ENCODE data around the gene BEX1.

Gene BEX1

DNA sequence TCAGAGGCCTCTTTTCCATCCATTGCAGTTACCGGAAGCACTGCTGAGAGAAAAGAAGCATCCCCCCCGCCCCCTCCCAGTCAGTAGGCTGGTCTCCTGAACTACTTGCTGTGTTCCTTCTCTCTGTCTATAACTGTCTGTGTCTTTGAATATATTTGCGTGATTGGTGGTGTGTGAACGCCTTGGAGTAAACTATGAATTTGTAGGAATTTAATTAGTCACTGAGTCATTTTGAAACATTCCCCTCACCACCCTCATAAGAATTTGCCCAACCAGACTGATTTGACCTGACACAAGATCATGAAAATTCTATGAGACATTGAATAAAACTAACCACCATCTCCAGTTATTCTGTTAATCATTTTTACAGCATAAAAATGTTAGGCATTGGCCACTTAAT is 35.7 kb upstream of the BEX1 start:
- no peak overlapping the region for H3K27ac ChIP-seq (replicated peaks; ENCODE audit: low read length)
- DNase-seq (ENCODE audit: low spot score), result no peak
- no peak overlapping the region for H2AK5ac ChIP-seq (ENCODE audit: low read depth, low read length)
- no peak overlapping the region for H3K9ac ChIP-seq (ENCODE audit: low read depth, low read length, poor library complexity)
- no peaks in the 10 kb centered on the region for H3K36me3 ChIP-seq (replicated peaks in 1 of 2; ENCODE audit: control insufficient read depth in 2 of 2, insufficient read depth in 2 of 2, low read length in 2 of 2)
- WGBS, 2 donors (ENCODE audit: extremely low coverage in 2 of 2, insufficient read length in 2 of 2, insufficient replicate concordance in 1 of 2), result no CpG with 5 or more reads among the region's 4 CpGs
- H4K8ac ChIP-seq (ENCODE audit: low read depth, low read length), result no peak overlapping the region
- H2BK12ac ChIP-seq (ENCODE audit: low read length), result no peak overlapping the region
- H2BK5ac ChIP-seq (ENCODE audit: low read length), result no peak overlapping the region
- H2BK120ac ChIP-seq (ENCODE audit: low read depth, low read length), result no peak overlapping the region
- H3K14ac ChIP-seq (ENCODE audit: low read length), result no peak overlapping the region
- H3K9me3 ChIP-seq (replicated peaks in 1 of 2; ENCODE audit: control insufficient read depth in 2 of 2, insufficient read depth in 1 of 2, low read depth in 1 of 2, low read length in 2 of 2), result no peaks in the 10 kb centered on the region
- no peaks in the 10 kb centered on the region for H3K79me1 ChIP-seq (ENCODE audit: low read depth, low read length)
- no peak overlapping the region for H2AFZ ChIP-seq (ENCODE audit: low read length)
- no peaks in the 10 kb centered on the region for H3K4me1 ChIP-seq (ENCODE audit: control insufficient read depth in 2 of 2, insufficient read depth in 1 of 2, low read depth in 1 of 2, low read length in 2 of 2)
- H3K27me3 ChIP-seq (ENCODE audit: control insufficient read depth in 3 of 3, insufficient read depth in 3 of 3, low read depth in 1 of 3, low read length in 3 of 3), result no peaks in the 10 kb centered on the region
- H3K18ac ChIP-seq (ENCODE audit: low read length), result no peak overlapping the region
- no peak overlapping the region for H3K4me3 ChIP-seq (ENCODE audit: low read length in 2 of 2)
- H3K4ac ChIP-seq (ENCODE audit: low read length), result no peak overlapping the region
- no peak overlapping the region for H2BK15ac ChIP-seq (ENCODE audit: low read length)
- H3K23ac ChIP-seq (ENCODE audit: low read depth, low read length, poor library complexity), result no peak overlapping the region
- H3K4me2 ChIP-seq (ENCODE audit: insufficient read depth, low read length, poor library complexity, severe bottlenecking), result no peak overlapping the region
- no peak overlapping the region for H4K91ac ChIP-seq (ENCODE audit: low read depth, low read length, poor library complexity)

DNA sequence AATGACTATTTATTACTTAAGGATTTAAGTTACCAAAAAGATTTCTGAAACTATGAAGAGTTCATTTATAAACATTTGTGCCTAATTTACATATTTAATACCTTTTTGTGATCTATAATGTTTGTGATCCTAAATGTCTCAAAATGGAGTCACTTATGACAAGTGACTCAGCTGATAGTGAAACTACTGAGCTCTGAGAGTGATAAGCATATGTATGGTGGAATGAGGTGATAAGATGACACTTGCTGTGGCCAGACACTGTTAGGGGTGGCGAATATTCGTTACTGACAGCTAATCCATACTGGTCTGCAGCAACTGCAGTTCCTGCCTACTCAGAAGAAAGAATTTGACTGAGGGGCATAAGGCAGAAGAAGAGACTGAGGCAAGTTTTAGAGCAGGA is 34.5 kb upstream of the BEX1 start:
- Histone ChIP-seq H3K27me3 (ENCODE audit: control insufficient read depth in 3 of 3, insufficient read depth in 3 of 3, low read depth in 1 of 3, low read length in 3 of 3) (no peaks in the 10 kb centered on the region), H3K4me3 (ENCODE audit: low read length in 2 of 2) (no peak overlapping the region), H3K4ac (ENCODE audit: low read length) (no peak overlapping the region), H2AK5ac (ENCODE audit: low read depth, low read length) (no peak overlapping the region), H3K23ac (ENCODE audit: low read depth, low read length, poor library complexity) (no peak overlapping the region), H4K91ac (ENCODE audit: low read depth, low read length, poor library complexity) (no peak overlapping the region), H3K27ac (replicated peaks; ENCODE audit: low read length) (no peak overlapping the region), H3K4me2 (ENCODE audit: insufficient read depth, low read length, poor library complexity, severe bottlenecking) (no peak overlapping the region), H2BK12ac (ENCODE audit: low read length) (no peak overlapping the region), H2BK5ac (ENCODE audit: low read length) (no peak overlapping the region), H3K9me3 (replicated peaks in 1 of 2; ENCODE audit: control insufficient read depth in 2 of 2, insufficient read depth in 1 of 2, low read depth in 1 of 2, low read length in 2 of 2) (no peaks in the 10 kb centered on the region), H4K8ac (ENCODE audit: low read depth, low read length) (no peak overlapping the region), H3K4me1 (ENCODE audit: control insufficient read depth in 2 of 2, insufficient read depth in 1 of 2, low read depth in 1 of 2, low read length in 2 of 2) (no peaks in the 10 kb centered on the region), H3K79me1 (ENCODE audit: low read depth, low read length) (no peaks in the 10 kb centered on the region), H3K9ac (ENCODE audit: low read depth, low read length, poor library complexity) (no peak overlapping the region), H2AFZ (ENCODE audit: low read length) (no peak overlapping the region), H3K14ac (ENCODE audit: low read length) (no peak overlapping the region), H3K36me3 (replicated peaks in 1 of 2; ENCODE audit: control insufficient read depth in 2 of 2, insufficient read depth in 2 of 2, low read length in 2 of 2) (no peaks in the 10 kb centered on the region), H3K18ac (ENCODE audit: low read length) (no peak overlapping the region), H2BK120ac (ENCODE audit: low read depth, low read length) (no peak overlapping the region), H2BK15ac (ENCODE audit: low read length) (no peak overlapping the region)
- no CpG with 5 or more reads among the region's 2 CpGs for WGBS, 2 donors (ENCODE audit: extremely low coverage in 2 of 2, insufficient read length in 2 of 2, insufficient replicate concordance in 1 of 2)
- DNase-seq (ENCODE audit: low spot score), result no peak

DNA sequence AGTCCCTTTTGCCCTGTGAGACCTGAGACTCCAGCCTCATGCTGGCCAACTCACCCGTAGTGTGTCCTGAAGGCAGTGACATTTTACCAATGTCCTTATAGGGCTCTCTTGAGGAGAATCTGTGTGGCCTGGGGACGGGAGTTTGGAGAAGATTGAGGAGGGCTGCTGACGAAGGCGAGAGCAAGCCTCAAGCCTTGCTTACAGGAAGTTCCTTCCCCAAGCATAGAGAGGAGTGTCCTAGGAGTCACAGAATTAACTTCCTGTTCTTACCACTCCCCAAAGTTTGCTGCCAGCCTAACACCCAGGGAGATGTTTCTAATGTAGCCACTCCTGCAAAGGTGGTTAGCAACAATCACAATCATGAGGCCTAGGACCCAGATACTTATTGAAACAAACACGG is 29.0 kb upstream of the BEX1 start, which contains the start of gene NXF3:
Gene NXF3, minus strand, starts transcription at position 202 of the 400 bp plus-strand sequence. Its CDS starts 120 bp downstream, at position 82.
- Histone ChIP-seq H3K79me1 (ENCODE audit: low read depth, low read length) (no peaks in the 10 kb centered on the region), H2BK120ac (ENCODE audit: low read depth, low read length) (no peak within 1 kb of the TSS), H2AK5ac (ENCODE audit: low read depth, low read length) (no peak within 1 kb of the TSS), H2AFZ (ENCODE audit: low read length) (no peak within 1 kb of the TSS), H3K14ac (ENCODE audit: low read length) (no peak within 1 kb of the TSS), H3K27me3 (ENCODE audit: control insufficient read depth in 3 of 3, insufficient read depth in 3 of 3, low read depth in 1 of 3, low read length in 3 of 3) (peaks cover 0 to 3% (median 0%) of the 10 kb centered on the region in 3 experiments), H2BK12ac (ENCODE audit: low read length) (no peak within 1 kb of the TSS), H4K8ac (ENCODE audit: low read depth, low read length) (no peak within 1 kb of the TSS), H3K9ac (ENCODE audit: low read depth, low read length, poor library complexity) (no peak within 1 kb of the TSS), H3K36me3 (replicated peaks in 1 of 2; ENCODE audit: control insufficient read depth in 2 of 2, insufficient read depth in 2 of 2, low read length in 2 of 2) (no peaks in the 10 kb centered on the region), H3K4ac (ENCODE audit: low read length) (no peak within 1 kb of the TSS), H2BK15ac (ENCODE audit: low read length) (no peak within 1 kb of the TSS), H3K9me3 (replicated peaks in 1 of 2; ENCODE audit: control insufficient read depth in 2 of 2, insufficient read depth in 1 of 2, low read depth in 1 of 2, low read length in 2 of 2) (no peaks in the 10 kb centered on the region), H3K4me1 (ENCODE audit: control insufficient read depth in 2 of 2, insufficient read depth in 1 of 2, low read depth in 1 of 2, low read length in 2 of 2) (no peaks in the 10 kb centered on the region), H3K18ac (ENCODE audit: low read length) (no peak within 1 kb of the TSS), H4K91ac (ENCODE audit: low read depth, low read length, poor library complexity) (no peak within 1 kb of the TSS), H3K4me2 (ENCODE audit: insufficient read depth, low read length, poor library complexity, severe bottlenecking) (no peak within 1 kb of the TSS), H3K23ac (ENCODE audit: low read depth, low read length, poor library complexity) (no peak within 1 kb of the TSS), H2BK5ac (ENCODE audit: low read length) (no peak within 1 kb of the TSS), H3K4me3 (ENCODE audit: low read length in 2 of 2) (no peak within 1 kb of the TSS), H3K27ac (replicated peaks; ENCODE audit: low read length) (no peak within 1 kb of the TSS)
- WGBS, 2 donors (ENCODE audit: extremely low coverage in 2 of 2, insufficient read length in 2 of 2, insufficient replicate concordance in 1 of 2), result no CpG with 5 or more reads among the region's 5 CpGs
- DNase-seq (ENCODE audit: low spot score), result no peak

DNA sequence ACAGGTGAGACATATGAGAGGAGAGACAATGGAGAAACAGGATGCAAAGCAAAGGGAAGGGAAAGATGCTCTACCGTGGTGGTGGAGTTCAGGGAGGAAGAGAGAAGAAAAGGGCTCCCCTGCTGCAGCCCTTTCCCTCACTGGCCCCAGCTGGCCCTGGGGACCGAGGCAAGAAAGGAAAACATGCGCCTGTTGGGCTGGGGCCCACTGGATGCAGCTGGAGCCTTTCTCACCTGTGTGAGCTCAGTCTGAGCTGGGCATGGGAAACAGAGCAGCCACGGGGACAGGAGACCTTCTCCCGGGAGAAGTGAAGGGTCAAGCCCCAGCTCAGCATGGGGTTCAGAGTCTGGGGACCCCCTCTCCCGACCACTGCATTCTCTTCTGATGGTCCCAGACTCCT is 17.1 kb upstream of the BEX1 start:
- H3K9me3 ChIP-seq (replicated peaks in 1 of 2; ENCODE audit: control insufficient read depth in 2 of 2, insufficient read depth in 1 of 2, low read depth in 1 of 2, low read length in 2 of 2), result no peaks in the 10 kb centered on the region
- no peak overlapping the region for H2BK5ac ChIP-seq (ENCODE audit: low read length)
- H3K4ac ChIP-seq (ENCODE audit: low read length), result no peak overlapping the region
- no peak overlapping the region for H3K18ac ChIP-seq (ENCODE audit: low read length)
- no peaks in the 10 kb centered on the region for H3K79me1 ChIP-seq (ENCODE audit: low read depth, low read length)
- H3K36me3 ChIP-seq (replicated peaks in 1 of 2; ENCODE audit: control insufficient read depth in 2 of 2, insufficient read depth in 2 of 2, low read length in 2 of 2), result no peaks in the 10 kb centered on the region
- H2BK120ac ChIP-seq (ENCODE audit: low read depth, low read length), result no peak overlapping the region
- no CpG with 5 or more reads among the region's 6 CpGs for WGBS, 2 donors (ENCODE audit: extremely low coverage in 2 of 2, insufficient read length in 2 of 2, insufficient replicate concordance in 1 of 2)
- peaks cover 0 to 21% (median 0%) of the 10 kb centered on the region in 3 experiments for H3K27me3 ChIP-seq (ENCODE audit: control insufficient read depth in 3 of 3, insufficient read depth in 3 of 3, low read depth in 1 of 3, low read length in 3 of 3)
- no peak overlapping the region for H2AK5ac ChIP-seq (ENCODE audit: low read depth, low read length)
- H2BK15ac ChIP-seq (ENCODE audit: low read length), result no peak overlapping the region
- no peak for DNase-seq (ENCODE audit: low spot score)
- H3K4me1 ChIP-seq (ENCODE audit: control insufficient read depth in 2 of 2, insufficient read depth in 1 of 2, low read depth in 1 of 2, low read length in 2 of 2), result no peaks in the 10 kb centered on the region
- no peak overlapping the region for H4K8ac ChIP-seq (ENCODE audit: low read depth, low read length)
- H3K14ac ChIP-seq (ENCODE audit: low read length), result no peak overlapping the region
- no peak overlapping the region for H2BK12ac ChIP-seq (ENCODE audit: low read length)
- no peak overlapping the region for H3K27ac ChIP-seq (replicated peaks; ENCODE audit: low read length)
- no peak overlapping the region for H3K4me3 ChIP-seq (ENCODE audit: low read length in 2 of 2)
- no peak overlapping the region for H3K4me2 ChIP-seq (ENCODE audit: insufficient read depth, low read length, poor library complexity, severe bottlenecking)
- H3K9ac ChIP-seq (ENCODE audit: low read depth, low read length, poor library complexity), result no peak overlapping the region
- no peak overlapping the region for H3K23ac ChIP-seq (ENCODE audit: low read depth, low read length, poor library complexity)
- no peak overlapping the region for H2AFZ ChIP-seq (ENCODE audit: low read length)
- no peak overlapping the region for H4K91ac ChIP-seq (ENCODE audit: low read depth, low read length, poor library complexity)

All from neuronal stem cell (in vitro differentiated cells).